ENCODE results near the gene WBP2. TPM values are rescaled to one million over a fixed set of nuclear protein-coding genes. Genes with fewer than 3 reads are reported as not detected.
"Not testable (repeated sequence)": the region's sequence is repeated elsewhere in the genome, so short reads cannot be mapped to it uniquely, and the experiment has no call there.

Gene WBP2
- polyA plus RNA-seq, 1 donor from 2014 or later, result 21.7 TPM

- no peaks in the 10 kb centered on the region for H3K27me3 ChIP-seq (ENCODE audit: insufficient read depth, low read depth, low read length)
- H3K27ac ChIP-seq (ENCODE audit: low read length), result no peak overlapping the region
- no peaks in the 10 kb centered on the region for H3K9me2 ChIP-seq (ENCODE audit: insufficient read depth, low read length)
- no peaks in the 10 kb centered on the region for H3K79me2 ChIP-seq (replicated peaks; ENCODE audit: insufficient read depth, low read length)
- no peak overlapping the region for H2AFZ ChIP-seq (ENCODE audit: low read depth, low read length)
- no peak overlapping the region for H3K4me2 ChIP-seq (ENCODE audit: low read length)
- H3K9ac ChIP-seq (ENCODE audit: low read length), result no peak overlapping the region
- no peaks in the 10 kb centered on the region for H4K20me1 ChIP-seq (ENCODE audit: insufficient read depth)
- no peaks in the 10 kb centered on the region for H3K9me3 ChIP-seq (ENCODE audit: low read length)
- no peaks in the 10 kb centered on the region for H3F3A ChIP-seq (ENCODE audit: insufficient read depth, low read length, poor library complexity, severe bottlenecking)
- TF ChIP-seq, protein P1, sequence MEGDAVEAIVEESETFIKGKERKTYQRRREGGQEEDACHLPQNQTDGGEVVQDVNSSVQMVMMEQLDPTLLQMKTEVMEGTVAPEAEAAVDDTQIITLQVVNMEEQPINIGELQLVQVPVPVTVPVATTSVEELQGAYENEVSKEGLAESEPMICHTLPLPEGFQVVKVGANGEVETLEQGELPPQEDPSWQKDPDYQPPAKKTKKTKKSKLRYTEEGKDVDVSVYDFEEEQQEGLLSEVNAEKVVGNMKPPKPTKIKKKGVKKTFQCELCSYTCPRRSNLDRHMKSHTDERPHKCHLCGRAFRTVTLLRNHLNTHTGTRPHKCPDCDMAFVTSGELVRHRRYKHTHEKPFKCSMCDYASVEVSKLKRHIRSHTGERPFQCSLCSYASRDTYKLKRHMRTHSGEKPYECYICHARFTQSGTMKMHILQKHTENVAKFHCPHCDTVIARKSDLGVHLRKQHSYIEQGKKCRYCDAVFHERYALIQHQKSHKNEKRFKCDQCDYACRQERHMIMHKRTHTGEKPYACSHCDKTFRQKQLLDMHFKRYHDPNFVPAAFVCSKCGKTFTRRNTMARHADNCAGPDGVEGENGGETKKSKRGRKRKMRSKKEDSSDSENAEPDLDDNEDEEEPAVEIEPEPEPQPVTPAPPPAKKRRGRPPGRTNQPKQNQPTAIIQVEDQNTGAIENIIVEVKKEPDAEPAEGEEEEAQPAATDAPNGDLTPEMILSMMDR (IDR thresholded peaks at IDR 0.05; ENCODE audit: poor library complexity, severe bottlenecking), result no peak
- no peak for TF ChIP-seq TAF1 (IDR thresholded peaks at IDR 0.05; ENCODE audit: low read depth)
- TF ChIP-seq MXI1 (conservative IDR thresholded peaks at IDR 0.05; ENCODE audit: poor library complexity, severe bottlenecking), result no peak
- H3K36me3 ChIP-seq (ENCODE audit: insufficient read depth, low read length), result no peaks in the 10 kb centered on the region
- H3K4me3 ChIP-seq (ENCODE audit: low read length), result no peak overlapping the region
These were observed 34.3 kb upstream of the WBP2 start for GRCh38 chr17:75889454-75889853.

DNA sequence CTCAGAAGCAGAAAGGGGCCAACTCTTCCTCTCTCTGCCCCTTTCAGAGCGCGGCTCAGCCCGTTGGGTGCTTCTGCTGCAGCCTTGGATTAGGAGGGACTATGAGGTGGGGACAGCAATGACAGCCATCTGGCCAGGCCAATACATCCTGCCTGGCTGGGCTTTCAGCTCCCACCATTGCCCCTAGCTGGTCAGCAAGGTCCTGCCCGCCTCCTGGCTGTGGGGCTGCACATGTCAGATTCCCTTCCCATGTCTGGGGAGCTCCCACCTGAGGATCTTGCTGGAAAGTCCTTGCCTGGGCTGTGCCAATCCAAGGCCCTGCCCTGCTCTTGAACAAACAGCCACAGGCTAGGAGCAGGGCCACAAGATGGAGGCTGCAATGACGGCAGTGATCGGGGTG lies 33.3 kb upstream of the WBP2 start:
- Histone ChIP-seq H3F3A (ENCODE audit: insufficient read depth, low read length, poor library complexity, severe bottlenecking) (no peaks in the 10 kb centered on the region), H3K9me2 (ENCODE audit: insufficient read depth, low read length) (no peaks in the 10 kb centered on the region), H3K79me2 (replicated peaks; ENCODE audit: insufficient read depth, low read length) (no peaks in the 10 kb centered on the region), H3K36me3 (ENCODE audit: insufficient read depth, low read length) (no peaks in the 10 kb centered on the region), H4K20me1 (ENCODE audit: insufficient read depth) (no peaks in the 10 kb centered on the region), H3K27me3 (ENCODE audit: insufficient read depth, low read depth, low read length) (no peaks in the 10 kb centered on the region), H3K9me3 (ENCODE audit: low read length) (no peaks in the 10 kb centered on the region), H3K4me3 (ENCODE audit: low read length) (no peak overlapping the region), H3K9ac (ENCODE audit: low read length) (no peak overlapping the region), H3K27ac (ENCODE audit: low read length) (no peak overlapping the region), H3K4me2 (ENCODE audit: low read length) (no peak overlapping the region), H2AFZ (ENCODE audit: low read depth, low read length) (no peak overlapping the region)
- TF ChIP-seq REST (IDR thresholded peaks at IDR 0.05; ENCODE audit: borderline replicate concordance) (no peak), MXI1 (conservative IDR thresholded peaks at IDR 0.05; ENCODE audit: poor library complexity, severe bottlenecking) (no peak), POLR2AphosphoS5 (IDR thresholded peaks at IDR 0.05) (no peak), RAD21 (conservative IDR thresholded peaks at IDR 0.05) (no peak), TAF1 (IDR thresholded peaks at IDR 0.05; ENCODE audit: low read depth) (no peak), EP300 (conservative IDR thresholded peaks at IDR 0.05; ENCODE audit: poor library complexity, severe bottlenecking) (no peak), SMC3 (conservative IDR thresholded peaks at IDR 0.05; ENCODE audit: poor library complexity) (no peak)

GRCh38 chr17:75885860-75886259 lies 30.7 kb upstream of the WBP2 start:
- H2AFZ ChIP-seq (ENCODE audit: low read depth, low read length); H3F3A ChIP-seq (ENCODE audit: insufficient read depth, low read length, poor library complexity, severe bottlenecking); H3K27ac ChIP-seq (ENCODE audit: low read length); H3K9me2 ChIP-seq (ENCODE audit: insufficient read depth, low read length); H3K4me3 ChIP-seq (ENCODE audit: low read length); H3K9ac ChIP-seq (ENCODE audit: low read length); H3K4me2 ChIP-seq (ENCODE audit: low read length); H3K27me3 ChIP-seq (ENCODE audit: insufficient read depth, low read depth, low read length); H3K36me3 ChIP-seq (ENCODE audit: insufficient read depth, low read length); H4K20me1 ChIP-seq (ENCODE audit: insufficient read depth); H3K79me2 ChIP-seq (replicated peaks; ENCODE audit: insufficient read depth, low read length); H3K9me3 ChIP-seq (ENCODE audit: low read length): not testable (repeated sequence)
